Tibial artery (tissue), 4 donors: ENCODE results near the gene PDLIM5.
A peak's percentile ranks its signal among the peaks of the same experiment; 100 is the strongest.
"Not testable (repeated sequence)": the region's sequence is repeated elsewhere in the genome, so short reads cannot be mapped to it uniquely, and the experiment has no call there.

Source experiments
- DNase-seq, 2 donors: peaks; one replicate each; pipeline ENCODE4 v3.0.0-alpha.2; 2019
- H3K27ac ChIP-seq, 2 donors: fragments of 200-600 bp; sonication (generic) in 1 of 2; 1 replicate in 1 of 2; 2 replicates in 1 of 2; pipeline ENCODE4 v1.5.1; 2018 to 2019; ENCODE audit warnings: mild to moderate bottlenecking in 1 of 2
- H3K27me3 ChIP-seq, 2 donors: fragments of 200-600 bp; sonication (generic) in 1 of 2; one replicate each; pipeline versions ENCODE4 v1.5.1 to v1.6.0; 2016 to 2019
- H3K36me3 ChIP-seq, 3 donors: fragments of 200-600 bp; sonication (generic) in 2 of 3; one replicate each; pipeline ENCODE4 v1.5.1; 2016 to 2019; ENCODE audit warnings: mild to moderate bottlenecking in 2 of 3
- H3K4me1 ChIP-seq, 4 donors: fragments of 200-600 bp; sonication (generic) in 2 of 4; 1 replicate in 3 of 4; 2 replicates in 1 of 4; pipeline ENCODE4 v1.5.1; 2016 to 2019
- H3K4me3 ChIP-seq, 2 donors: fragments of 200-600 bp; sonication (generic) in 1 of 2; 1 replicate in 1 of 2; 2 replicates in 1 of 2; pipeline ENCODE4 v1.5.1; 2018 to 2019; ENCODE audit warnings: mild to moderate bottlenecking in 2 of 2
- H3K9me3 ChIP-seq, 3 donors: fragments of 200-600 bp; sonication (generic) in 1 of 3; one replicate each; pipeline ENCODE4 v1.5.1; 2016 to 2019
- CTCF ChIP-seq, 2 experiments: fragments of 200-600 bp in 1 of 2; fragments of 450-650 bp in 1 of 2; IDR thresholded peaks; one replicate each; pipeline ENCODE4 v1.5.1; 2017 to 2019; ENCODE audit warnings: antibody characterized with exemption in 2 of 2, mild to moderate bottlenecking in 1 of 2, moderate library complexity in 1 of 2
- intact Hi-C: fragments of 100-400 bp; cut with DNase I; formaldehyde crosslinking; loops from one replicate; pipeline ENCODE4 v1.15.0; 2023; ENCODE audit warnings: low total_unique reads

Gene PDLIM5

GRCh38 chr4:94469221-94469784, 17.6 kb downstream of the PDLIM5 start:
- Histone ChIP-seq H3K27me3 (no peaks in the 10 kb centered on the region), H3K9me3 (no peaks in the 10 kb centered on the region), H3K36me3 (no peaks in the 10 kb centered on the region), H3K4me3 (no peak overlapping the region), H3K27ac (peak overlapping the region; percentile 30 to 58), H3K4me1 (peaks cover 0 to 94% (median 49%) of the 10 kb centered on the region in 4 donors)
- no peak for DNase-seq
- intact Hi-C loops, result no loop called here
- no peak for TF ChIP-seq CTCF (IDR thresholded peaks at IDR 0.05)

GRCh38 chr4:94470132-94470531, 18.4 kb downstream of the PDLIM5 start:
- no peak for DNase-seq
- TF ChIP-seq CTCF (IDR thresholded peaks at IDR 0.05), result no peak
- Histone ChIP-seq H3K4me1 (peaks cover 0 to 93% (median 48%) of the 10 kb centered on the region in 4 donors), H3K36me3 (no peaks in the 10 kb centered on the region), H3K27ac (peak overlapping the region; percentile 14 to 58), H3K27me3 (no peaks in the 10 kb centered on the region), H3K9me3 (no peaks in the 10 kb centered on the region), H3K4me3 (no peak overlapping the region)
- intact Hi-C loops, result no loop called here

- peaks cover 0 to 93% (median 45%) of the 10 kb centered on the region in 4 donors for H3K4me1 ChIP-seq
- H3K27me3 ChIP-seq, H3K4me3 ChIP-seq, H3K36me3 ChIP-seq, H3K9me3 ChIP-seq, DNase-seq, intact Hi-C loops: not testable (repeated sequence)
- H3K27ac ChIP-seq, result peak overlapping the region in 1 of 2 donors; percentile 58
Observed at GRCh38 chr4:94470782-94471181, 19.0 kb downstream of the PDLIM5 start.

GRCh38 chr4:94472056-94472826, 20.5 kb downstream of the PDLIM5 start:
- Histone ChIP-seq H3K27me3 (no peaks in the 10 kb centered on the region), H3K9me3 (no peaks in the 10 kb centered on the region), H3K27ac (peak overlapping the region; percentile 5 to 41), H3K36me3 (no peaks in the 10 kb centered on the region), H3K4me3 (no peak overlapping the region), H3K4me1 (peaks cover 0 to 93% (median 47%) of the 10 kb centered on the region in 4 donors)
- intact Hi-C loops, result no loop called here
- TF ChIP-seq CTCF (IDR thresholded peaks at IDR 0.05), result no peak
- DNase-seq, result no peak

GRCh38 chr4:94475050-94475449, 23.3 kb downstream of the PDLIM5 start:
- no peak for TF ChIP-seq CTCF (IDR thresholded peaks at IDR 0.05)
- no peak for DNase-seq
- H3K4me3 ChIP-seq, result no peak overlapping the region
- H3K36me3 ChIP-seq, result no peaks in the 10 kb centered on the region
- no peaks in the 10 kb centered on the region for H3K9me3 ChIP-seq
- H3K27ac ChIP-seq, result peak overlapping the region; percentile 3 to 66
- H3K27me3 ChIP-seq, result no peaks in the 10 kb centered on the region
- intact Hi-C loops, result no loop called here
- H3K4me1 ChIP-seq, result peaks cover 0 to 93% (median 34%) of the 10 kb centered on the region in 4 donors

- Histone ChIP-seq H3K4me3 (no peak overlapping the region), H3K36me3 (no peaks in the 10 kb centered on the region), H3K9me3 (no peaks in the 10 kb centered on the region), H3K4me1 (peaks cover 0 to 93% (median 36%) of the 10 kb centered on the region in 4 donors), H3K27ac (peak overlapping the region in 1 of 2 donors; percentile 66), H3K27me3 (no peaks in the 10 kb centered on the region)
- intact Hi-C loops, result no loop called here
- TF ChIP-seq CTCF (IDR thresholded peaks at IDR 0.05), result no peak
- no peak for DNase-seq
Observed at GRCh38 chr4:94475794-94476193, 24.1 kb downstream of the PDLIM5 start.
